Kidney (tissue), 14 donors: ENCODE measurements around the gene KIAA1755. TPM values are rescaled to one million over a fixed set of nuclear protein-coding genes. Genes with fewer than 3 reads are reported as not detected.

Experiments used
- DNase-seq, 5 donors: peaks; one replicate each; pipeline ENCODE4 v3.0.0-alpha.2; 2013 to 2020
- FAIRE-seq: peaks from 2 replicates; lab custom pipeline; 2012; peaks lifted over from hg19 to GRCh38; lab: Jason Lieb, UNC
- H3K27ac ChIP-seq, 2 donors: one replicate each; pipeline ENCODE4 v1.7.0; 2013; ENCODE audit warnings: low read depth in 2 of 2, low read length in 2 of 2, inconsistent platforms in 1 of 2
- H3K27me3 ChIP-seq: one replicate; pipeline ENCODE4 v1.7.1; 2013; ENCODE audit warnings: low read length, inconsistent platforms; ENCODE audit not compliant: control insufficient read depth, insufficient read depth
- H3K36me3 ChIP-seq, 3 donors: one replicate each; pipeline versions ENCODE4 v1.7.0 to v1.7.1; 2013; ENCODE audit warnings: low read length in 3 of 3, control low read depth in 1 of 3, inconsistent platforms in 1 of 3; ENCODE audit not compliant: insufficient read depth in 3 of 3, control insufficient read depth in 2 of 3
- H3K4me1 ChIP-seq, 3 donors: one replicate each; pipeline versions ENCODE4 v1.7.0 to v1.7.1; 2013; ENCODE audit warnings: low read length in 3 of 3, inconsistent platforms in 1 of 3, low read depth in 1 of 3; ENCODE audit not compliant: control insufficient read depth in 2 of 3, insufficient read depth in 2 of 3
- H3K4me3 ChIP-seq, 3 donors: one replicate each; pipeline versions ENCODE4 v1.7.0 to v1.8.1; 2013; ENCODE audit warnings: low read length in 3 of 3, control low read depth in 1 of 3, inconsistent platforms in 1 of 3
- H3K9ac ChIP-seq, 3 donors: one replicate each; pipeline versions ENCODE4 v1.7.0 to v1.7.1; 2013; ENCODE audit warnings: low read length in 3 of 3, control low read depth in 1 of 3, inconsistent platforms in 1 of 3
- H3K9me3 ChIP-seq, 3 donors: one replicate each; pipeline versions ENCODE4 v1.7.0 to v1.7.1; 2013; ENCODE audit warnings: low read length in 3 of 3, control low read depth in 1 of 3, inconsistent platforms in 1 of 3; ENCODE audit not compliant: control insufficient read depth in 2 of 3, insufficient read depth in 1 of 3
- CTCF ChIP-seq: IDR thresholded peaks from 3 replicates; pipeline ENCODE4 v1.5.1; 2012; ENCODE audit warnings: mild to moderate bottlenecking, moderate library complexity, borderline replicate concordance; ENCODE audit not compliant: insufficient read depth; ENCODE audit errors: extremely low read depth
- intact Hi-C: fragments of 100-400 bp; cut with DNase I; formaldehyde crosslinking; loops from one replicate; pipeline ENCODE4 v1.11.1; 2022
- polyA plus RNA-seq: library from polyadenylated mRNA; stranded (reverse); fragments of 350-450 nt; fragmentation: Illumina TruSeq; extraction: RNeasy Lipid Tissue Mini Kit (QIAGEN cat#74804); gene quantifications from one replicate; pipeline ENCODE4 v1.2.3, GENCODE V29; 2014; ENCODE audit warnings: low read depth, low replicate concordance; ENCODE audit not compliant: insufficient read depth
- total RNA-seq: library from RNA; stranded (reverse); fragmentation: NEBNext Ultra II Directional; extraction: Animal tissue kit (Norgen Biotek cat#: 25700); gene quantifications from one replicate; pipeline ENCODE4 v1.2.1, GENCODE V29; 2021
- donor health status: control.
- donor health status: control.
- donor health status: control.
- donor health status: control.
- donor health status: control.
- donor health status: DM: yes; HTN: yes; CAD: no.
- donor health status: Normal renal cell carcinoma (clear cell type).

Gene KIAA1755
- total and polyA plus RNA-seq, 2 donors from 2014 or later = 1.5 to 5.1 TPM

DNA sequence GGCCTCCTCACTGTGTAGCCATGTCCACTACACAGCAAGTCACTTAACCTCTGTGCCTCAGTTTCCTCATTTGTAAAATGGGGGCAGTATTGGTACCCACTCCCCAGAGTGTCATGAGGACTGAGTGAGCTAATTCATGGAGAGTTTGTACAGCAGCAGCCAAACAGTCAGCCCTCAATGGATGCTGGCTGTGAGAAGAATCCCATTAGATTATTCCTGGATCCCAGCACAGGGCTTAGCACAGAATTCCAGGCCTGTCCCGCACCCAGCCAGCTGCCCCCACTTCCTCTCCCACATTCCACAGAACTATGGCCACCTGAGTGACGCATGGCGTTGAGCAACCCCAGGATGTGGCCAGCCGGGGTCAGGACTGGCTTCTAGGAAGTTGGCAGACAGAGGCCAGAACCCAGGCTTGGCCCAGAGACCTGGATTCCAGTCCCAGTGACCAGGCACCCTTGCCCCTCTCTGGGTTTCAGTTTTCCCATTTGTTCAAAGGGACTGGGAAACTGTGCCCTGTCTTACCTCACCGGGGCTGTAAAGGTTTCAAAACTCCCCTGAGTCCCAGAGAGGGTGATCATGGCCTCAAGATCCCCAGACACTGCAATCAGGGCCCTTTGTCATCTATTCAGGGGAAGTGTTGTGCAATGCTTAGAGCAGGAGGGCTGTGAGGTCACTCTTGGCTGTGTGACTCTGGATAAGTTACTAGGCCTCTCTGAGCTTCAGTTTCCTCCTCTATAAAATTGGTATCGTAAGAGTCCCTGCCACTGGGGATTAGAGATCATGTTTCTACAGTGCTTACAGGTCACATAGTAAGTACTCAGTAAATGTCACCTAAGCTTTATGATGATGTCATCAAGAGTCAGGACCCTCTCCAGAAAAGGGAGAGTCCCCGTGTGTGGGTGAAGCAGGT is 92.4 kb downstream of the KIAA1755 start:
- intact Hi-C loops = loop anchor here (10.0 kb wide), 1 partner anchor 93 kb away; no protein-coding TSS in a partner anchor
- H3K27me3 ChIP-seq = no peaks in the 10 kb centered on the region
- H3K9me3 ChIP-seq = no peaks in the 10 kb centered on the region
- H3K9ac ChIP-seq = no peak overlapping the region
- no peak overlapping the region for H3K4me3 ChIP-seq
- TF ChIP-seq CTCF = no peak
- FAIRE-seq (no peak), DNase-seq (peak in 1 of 5 donors; percentile 88)
- H3K27ac ChIP-seq = peak overlapping the region in 1 of 2 donors; percentile 59
- H3K4me1 ChIP-seq = peaks cover 0 to 19% (median 6%) of the 10 kb centered on the region in 3 donors
- H3K36me3 ChIP-seq = no peaks in the 10 kb centered on the region

DNA sequence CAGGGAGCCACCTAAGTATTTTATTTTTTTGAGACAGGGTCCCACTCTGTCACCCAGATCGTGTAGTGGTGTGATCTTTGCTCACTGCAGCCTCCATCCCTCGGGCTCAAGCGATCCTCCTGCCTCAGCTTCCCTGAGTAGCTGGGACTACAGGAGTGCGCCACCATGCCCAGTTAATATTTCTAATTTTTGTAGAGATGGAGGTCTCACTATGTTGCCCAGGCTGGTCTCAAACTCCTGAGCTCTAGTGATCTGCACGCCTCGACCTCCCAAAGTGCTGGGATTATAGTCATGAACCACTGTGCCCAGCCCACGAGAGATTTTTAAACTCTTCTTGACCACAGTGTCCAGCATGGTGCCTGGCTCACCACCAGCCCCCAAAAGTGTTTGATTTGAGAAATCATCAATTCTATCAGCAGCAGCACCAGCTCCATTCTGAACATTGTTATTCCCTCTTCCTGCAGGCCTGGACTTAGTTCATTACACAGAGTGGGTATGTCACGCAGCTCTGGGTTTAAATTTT is 93.1 kb downstream of the KIAA1755 start:
- FAIRE-seq (no peak), DNase-seq (no peak)
- H3K27me3 ChIP-seq = no peaks in the 10 kb centered on the region
- peak overlapping the region in 1 of 2 donors; percentile 59 for H3K27ac ChIP-seq
- intact Hi-C loops = loop anchor here (10.0 kb wide), 1 partner anchor 93 kb away; no protein-coding TSS in a partner anchor
- no peak overlapping the region for H3K9ac ChIP-seq
- no peak overlapping the region for H3K4me3 ChIP-seq
- no peaks in the 10 kb centered on the region for H3K9me3 ChIP-seq
- TF ChIP-seq CTCF = no peak
- no peaks in the 10 kb centered on the region for H3K36me3 ChIP-seq
- H3K4me1 ChIP-seq = peaks cover 0 to 19% (median 6%) of the 10 kb centered on the region in 3 donors

- Histone ChIP-seq H3K36me3 (no peaks in the 10 kb centered on the region), H3K4me1 (peaks cover 0 to 19% (median 6%) of the 10 kb centered on the region in 3 donors), H3K27me3 (no peaks in the 10 kb centered on the region), H3K9me3 (no peaks in the 10 kb centered on the region), H3K27ac (no peak overlapping the region), H3K4me3 (no peak overlapping the region), H3K9ac (no peak overlapping the region)
- FAIRE-seq (no peak), DNase-seq (no peak)
- intact Hi-C loops = loop anchor here (10.0 kb wide), 1 partner anchor 92 kb away; no protein-coding TSS in a partner anchor
- no peak for TF ChIP-seq CTCF
Observed at GRCh38 chr20:38166703-38167233, 93.8 kb downstream of the KIAA1755 start.
